SK-N-SH (cell line): Measurements from ENCODE around the gene PDE4DIP.
"Not testable (repeated sequence)": the region's sequence is repeated elsewhere in the genome, so short reads cannot be mapped to it uniquely, and the experiment has no call there.

Experiments used
- CTCF ChIP-seq: fragments of 200-600 bp; sonication (generic); IDR thresholded peaks from 2 replicates; pipeline ENCODE4 v1.6.1; 2017; ENCODE audit warnings: antibody characterized with exemption, mild to moderate bottlenecking, moderate library complexity
- EP300 ChIP-seq, 2 experiments: IDR thresholded peaks; 2 replicates each; pipeline versions ENCODE4 v1.4.0 to v1.6.1; 2012; ENCODE audit warnings: borderline replicate concordance in 1 of 2, low read depth in 1 of 2, low read length in 1 of 2
- GATA2 ChIP-seq: sonication (generic); formaldehyde crosslinking; IDR thresholded peaks from 2 replicates; pipeline ENCODE4 v1.5.0; 2020; ENCODE audit warnings: mild to moderate bottlenecking, missing genetic modification reagents
- NFIC ChIP-seq: IDR thresholded peaks from 2 replicates; pipeline ENCODE4 v1.4.0; 2012; ENCODE audit warnings: borderline replicate concordance
- POLR2AphosphoS5 ChIP-seq: IDR thresholded peaks from 2 replicates; pipeline ENCODE4 v1.6.1; 2012; ENCODE audit warnings: low read depth, low read length
- RAD21 ChIP-seq: IDR thresholded peaks from 2 replicates; pipeline ENCODE4 v1.6.1; 2012; ENCODE audit warnings: mild to moderate bottlenecking, low read length
- RFX5 ChIP-seq: IDR thresholded peaks from 2 replicates; pipeline ENCODE4 v1.6.1; 2012; ENCODE audit warnings: mild to moderate bottlenecking, improper control_type of control experiment, low read length
- RXRA ChIP-seq: IDR thresholded peaks from 2 replicates; pipeline ENCODE4 v1.4.0; 2012; ENCODE audit warnings: low read depth, mild to moderate bottlenecking, borderline replicate concordance
- SMC3 ChIP-seq: IDR thresholded peaks from 2 replicates; pipeline ENCODE4 v1.6.1; 2012; ENCODE audit warnings: low read depth, low read length, improper control_type of control experiment
- TAF1 ChIP-seq: IDR thresholded peaks from 2 replicates; pipeline ENCODE4 v1.6.1; 2012; ENCODE audit warnings: low read depth, mild to moderate bottlenecking, low read length, moderate library complexity, borderline replicate concordance
- TF ChIP-seq, protein P1 (sequence below): IDR thresholded peaks from 2 replicates; pipeline ENCODE4 v1.4.0; 2012; ENCODE audit warnings: low read depth
- TF ChIP-seq, protein P2 (sequence below): IDR thresholded peaks from 2 replicates; pipeline ENCODE4 v1.6.1; 2012; ENCODE audit warnings: mild to moderate bottlenecking, low read depth, low read length, moderate library complexity
- TF ChIP-seq, protein P3 (sequence below): fragments of 150-350 bp; IDR thresholded peaks from 2 replicates; pipeline ENCODE4 v1.6.1; 2017; ENCODE audit warnings: antibody characterized with exemption, low read length, low read depth, borderline replicate concordance

GRCh38 chr1:148825029-148825428, 19.2 kb upstream of the PDE4DIP start:
- TF ChIP-seq CTCF; EP300 (IDR thresholded peaks at IDR 0.05; ENCODE audit: borderline replicate concordance in 1 of 2, low read depth in 1 of 2, low read length in 1 of 2); RXRA; RAD21; GATA2 (CRISPR knock-in tag); TAF1; POLR2AphosphoS5; NFIC; RFX5; SMC3: not testable (repeated sequence)
- TF ChIP-seq, protein P1, sequence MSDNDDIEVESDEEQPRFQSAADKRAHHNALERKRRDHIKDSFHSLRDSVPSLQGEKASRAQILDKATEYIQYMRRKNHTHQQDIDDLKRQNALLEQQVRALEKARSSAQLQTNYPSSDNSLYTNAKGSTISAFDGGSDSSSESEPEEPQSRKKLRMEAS, result not testable (repeated sequence)
- TF ChIP-seq, protein P2, sequence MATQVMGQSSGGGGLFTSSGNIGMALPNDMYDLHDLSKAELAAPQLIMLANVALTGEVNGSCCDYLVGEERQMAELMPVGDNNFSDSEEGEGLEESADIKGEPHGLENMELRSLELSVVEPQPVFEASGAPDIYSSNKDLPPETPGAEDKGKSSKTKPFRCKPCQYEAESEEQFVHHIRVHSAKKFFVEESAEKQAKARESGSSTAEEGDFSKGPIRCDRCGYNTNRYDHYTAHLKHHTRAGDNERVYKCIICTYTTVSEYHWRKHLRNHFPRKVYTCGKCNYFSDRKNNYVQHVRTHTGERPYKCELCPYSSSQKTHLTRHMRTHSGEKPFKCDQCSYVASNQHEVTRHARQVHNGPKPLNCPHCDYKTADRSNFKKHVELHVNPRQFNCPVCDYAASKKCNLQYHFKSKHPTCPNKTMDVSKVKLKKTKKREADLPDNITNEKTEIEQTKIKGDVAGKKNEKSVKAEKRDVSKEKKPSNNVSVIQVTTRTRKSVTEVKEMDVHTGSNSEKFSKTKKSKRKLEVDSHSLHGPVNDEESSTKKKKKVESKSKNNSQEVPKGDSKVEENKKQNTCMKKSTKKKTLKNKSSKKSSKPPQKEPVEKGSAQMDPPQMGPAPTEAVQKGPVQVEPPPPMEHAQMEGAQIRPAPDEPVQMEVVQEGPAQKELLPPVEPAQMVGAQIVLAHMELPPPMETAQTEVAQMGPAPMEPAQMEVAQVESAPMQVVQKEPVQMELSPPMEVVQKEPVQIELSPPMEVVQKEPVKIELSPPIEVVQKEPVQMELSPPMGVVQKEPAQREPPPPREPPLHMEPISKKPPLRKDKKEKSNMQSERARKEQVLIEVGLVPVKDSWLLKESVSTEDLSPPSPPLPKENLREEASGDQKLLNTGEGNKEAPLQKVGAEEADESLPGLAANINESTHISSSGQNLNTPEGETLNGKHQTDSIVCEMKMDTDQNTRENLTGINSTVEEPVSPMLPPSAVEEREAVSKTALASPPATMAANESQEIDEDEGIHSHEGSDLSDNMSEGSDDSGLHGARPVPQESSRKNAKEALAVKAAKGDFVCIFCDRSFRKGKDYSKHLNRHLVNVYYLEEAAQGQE, result not testable (repeated sequence)
- TF ChIP-seq, protein P3, sequence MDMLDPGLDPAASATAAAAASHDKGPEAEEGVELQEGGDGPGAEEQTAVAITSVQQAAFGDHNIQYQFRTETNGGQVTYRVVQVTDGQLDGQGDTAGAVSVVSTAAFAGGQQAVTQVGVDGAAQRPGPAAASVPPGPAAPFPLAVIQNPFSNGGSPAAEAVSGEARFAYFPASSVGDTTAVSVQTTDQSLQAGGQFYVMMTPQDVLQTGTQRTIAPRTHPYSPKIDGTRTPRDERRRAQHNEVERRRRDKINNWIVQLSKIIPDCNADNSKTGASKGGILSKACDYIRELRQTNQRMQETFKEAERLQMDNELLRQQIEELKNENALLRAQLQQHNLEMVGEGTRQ, result not testable (repeated sequence)
